ENCODE results near the gene RERE. TPM values are rescaled to one million over a fixed set of nuclear protein-coding genes. Genes with fewer than 3 reads are reported as not detected.
"Not testable (repeated sequence)": the region's sequence is repeated elsewhere in the genome, so short reads cannot be mapped to it uniquely, and the experiment has no call there.

RERE gene
- total RNA-seq, 1 donor: 55.0 TPM

DNA sequence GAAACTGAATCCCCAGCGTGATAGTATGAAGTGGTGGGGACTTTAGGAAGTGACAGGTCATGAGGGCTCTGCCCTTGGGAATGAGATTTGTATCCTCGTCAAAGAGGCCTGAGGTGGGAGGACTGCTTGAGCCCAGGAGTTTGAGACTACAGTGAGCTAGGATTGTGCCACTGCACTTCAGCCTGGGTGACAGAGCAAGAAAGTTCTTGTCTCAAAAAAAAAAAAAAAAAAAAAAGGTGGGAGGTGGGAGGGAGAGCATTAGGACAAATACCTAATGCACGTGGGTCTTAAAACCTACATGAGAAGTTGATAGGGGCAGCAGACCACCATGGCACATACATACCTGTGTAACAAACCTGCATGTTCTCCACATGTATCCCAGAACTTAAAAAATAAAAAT lies 24.0 kb upstream of the RERE start:
- Histone ChIP-seq H3K27ac (ENCODE audit: low read depth, low read length) (no peak overlapping the region), H3K79me2 (ENCODE audit: insufficient read depth, low read length) (no peaks in the 10 kb centered on the region), H3K4me1 (ENCODE audit: insufficient read depth, low read length) (no peaks in the 10 kb centered on the region), H3K36me3 (ENCODE audit: insufficient read depth, low read length) (no peaks in the 10 kb centered on the region), H2AFZ (ENCODE audit: low read length) (no peak overlapping the region), H3K27me3 (ENCODE audit: insufficient read depth, low read length) (peaks cover 13% of the 10 kb centered on the region), H4K20me1 (ENCODE audit: insufficient read depth, low read length) (no peaks in the 10 kb centered on the region), H3K4me3 (ENCODE audit: insufficient read depth, low read length) (no peak overlapping the region), H3K9me3 (ENCODE audit: low read depth, low read length) (peaks cover 3% of the 10 kb centered on the region), H3K4me2 (ENCODE audit: insufficient read depth, low read length) (no peak overlapping the region)
- TF ChIP-seq, protein P1, sequence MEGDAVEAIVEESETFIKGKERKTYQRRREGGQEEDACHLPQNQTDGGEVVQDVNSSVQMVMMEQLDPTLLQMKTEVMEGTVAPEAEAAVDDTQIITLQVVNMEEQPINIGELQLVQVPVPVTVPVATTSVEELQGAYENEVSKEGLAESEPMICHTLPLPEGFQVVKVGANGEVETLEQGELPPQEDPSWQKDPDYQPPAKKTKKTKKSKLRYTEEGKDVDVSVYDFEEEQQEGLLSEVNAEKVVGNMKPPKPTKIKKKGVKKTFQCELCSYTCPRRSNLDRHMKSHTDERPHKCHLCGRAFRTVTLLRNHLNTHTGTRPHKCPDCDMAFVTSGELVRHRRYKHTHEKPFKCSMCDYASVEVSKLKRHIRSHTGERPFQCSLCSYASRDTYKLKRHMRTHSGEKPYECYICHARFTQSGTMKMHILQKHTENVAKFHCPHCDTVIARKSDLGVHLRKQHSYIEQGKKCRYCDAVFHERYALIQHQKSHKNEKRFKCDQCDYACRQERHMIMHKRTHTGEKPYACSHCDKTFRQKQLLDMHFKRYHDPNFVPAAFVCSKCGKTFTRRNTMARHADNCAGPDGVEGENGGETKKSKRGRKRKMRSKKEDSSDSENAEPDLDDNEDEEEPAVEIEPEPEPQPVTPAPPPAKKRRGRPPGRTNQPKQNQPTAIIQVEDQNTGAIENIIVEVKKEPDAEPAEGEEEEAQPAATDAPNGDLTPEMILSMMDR (IDR thresholded peaks at IDR 0.05; ENCODE audit: extremely low read depth, low read depth, low read length): no peak
- DNase-seq (ENCODE audit: insufficient read length, low spot score, missing footprints): no peak

DNA sequence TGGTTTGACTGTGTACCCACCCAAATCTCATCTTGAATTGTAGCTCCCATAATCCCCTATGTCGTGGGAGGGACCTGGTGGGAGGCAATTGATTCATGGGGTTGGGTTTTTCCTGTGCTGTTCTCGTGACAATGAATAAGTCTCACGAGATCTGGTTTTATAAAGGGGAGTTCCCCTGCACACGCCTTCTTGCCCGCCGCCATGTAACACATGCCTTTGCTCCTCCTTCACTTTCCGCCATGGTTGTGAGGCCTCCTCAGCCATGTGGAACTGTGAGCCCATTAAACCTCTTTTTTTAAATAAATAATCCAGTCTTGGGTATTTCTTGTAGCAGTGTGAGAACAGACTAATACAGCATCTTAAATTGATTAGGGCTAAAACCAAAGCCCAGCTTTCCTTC lies 22.6 kb upstream of the RERE start:
- Histone ChIP-seq H3K27me3 (ENCODE audit: insufficient read depth, low read length) (peaks cover 5% of the 10 kb centered on the region), H3K4me2 (ENCODE audit: insufficient read depth, low read length) (no peak overlapping the region), H3K4me1 (ENCODE audit: insufficient read depth, low read length) (no peaks in the 10 kb centered on the region), H3K4me3 (ENCODE audit: insufficient read depth, low read length) (no peak overlapping the region), H2AFZ (ENCODE audit: low read length) (no peak overlapping the region), H3K27ac (ENCODE audit: low read depth, low read length) (no peak overlapping the region), H3K79me2 (ENCODE audit: insufficient read depth, low read length) (no peaks in the 10 kb centered on the region), H4K20me1 (ENCODE audit: insufficient read depth, low read length) (no peaks in the 10 kb centered on the region), H3K9me3 (ENCODE audit: low read depth, low read length) (peaks cover 3% of the 10 kb centered on the region), H3K36me3 (ENCODE audit: insufficient read depth, low read length) (no peaks in the 10 kb centered on the region)
- DNase-seq (ENCODE audit: insufficient read length, low spot score, missing footprints): no peak
- TF ChIP-seq, protein P1 (IDR thresholded peaks at IDR 0.05; ENCODE audit: extremely low read depth, low read depth, low read length): no peak

DNA sequence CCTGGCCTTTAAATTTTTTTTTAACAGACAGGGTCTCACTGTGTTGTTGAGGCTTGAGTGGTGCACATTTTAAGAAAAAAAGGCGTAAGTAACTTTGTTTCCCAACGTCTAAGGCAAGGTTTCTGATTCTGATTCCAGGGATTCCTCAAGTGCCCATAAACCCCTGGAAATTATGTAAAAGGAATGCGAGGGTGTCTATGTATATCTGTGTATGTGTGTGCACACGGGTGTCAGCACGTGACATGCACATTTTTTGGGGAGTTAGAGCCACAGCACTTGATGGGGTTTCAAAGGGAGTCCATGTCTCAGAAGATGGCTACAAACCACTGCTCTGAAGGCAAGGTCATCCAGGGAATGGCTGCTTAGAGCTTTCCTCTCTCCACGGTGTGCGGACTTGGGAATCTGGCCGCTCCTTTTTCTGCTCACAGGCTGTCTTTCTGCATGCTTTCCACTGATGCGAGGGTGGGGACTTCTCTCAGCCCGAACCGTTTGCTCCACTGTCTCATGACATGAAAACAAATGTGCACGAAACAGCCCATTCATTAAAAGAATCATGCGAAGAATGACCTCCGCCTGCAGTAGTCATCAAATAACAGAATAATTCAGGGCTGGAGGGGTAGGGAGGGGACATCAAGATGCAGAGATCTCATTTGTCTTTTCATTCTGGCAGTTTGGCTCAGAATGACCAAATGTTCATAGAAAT lies 18.7 kb upstream of the RERE start:
- Histone ChIP-seq H3K4me3 (ENCODE audit: insufficient read depth, low read length) (no peak overlapping the region), H3K4me2 (ENCODE audit: insufficient read depth, low read length) (no peak overlapping the region), H3K9me3 (ENCODE audit: low read depth, low read length) (no peaks in the 10 kb centered on the region), H3K79me2 (ENCODE audit: insufficient read depth, low read length) (no peaks in the 10 kb centered on the region), H3K27me3 (ENCODE audit: insufficient read depth, low read length) (peaks cover 4% of the 10 kb centered on the region), H3K27ac (ENCODE audit: low read depth, low read length) (no peak overlapping the region), H3K4me1 (ENCODE audit: insufficient read depth, low read length) (no peaks in the 10 kb centered on the region), H4K20me1 (ENCODE audit: insufficient read depth, low read length) (no peaks in the 10 kb centered on the region), H2AFZ (ENCODE audit: low read length) (no peak overlapping the region), H3K36me3 (ENCODE audit: insufficient read depth, low read length) (no peaks in the 10 kb centered on the region)
- TF ChIP-seq, protein P1 (IDR thresholded peaks at IDR 0.05; ENCODE audit: extremely low read depth, low read depth, low read length): no peak
- DNase-seq (ENCODE audit: insufficient read length, low spot score, missing footprints): no peak

DNA sequence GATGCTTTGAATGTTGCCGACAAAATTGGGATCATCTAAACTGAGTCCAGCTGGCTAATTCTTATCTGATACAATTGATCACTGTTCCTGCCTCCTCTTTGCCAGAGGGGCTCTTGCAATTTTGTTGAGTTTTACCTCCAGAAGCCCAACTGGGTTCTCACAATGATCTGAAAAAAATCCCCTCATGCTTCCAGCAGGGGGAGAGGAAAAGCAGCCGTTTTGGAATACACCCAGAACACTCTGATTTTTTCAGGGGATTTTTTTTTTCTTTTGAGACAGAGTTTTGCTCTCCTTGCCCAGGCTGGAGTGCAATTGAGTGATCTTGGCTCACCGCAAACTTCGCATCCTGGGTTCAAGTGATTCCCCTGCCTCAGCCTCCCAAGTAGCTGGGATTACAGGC lies 13.9 kb upstream of the RERE start:
- no peak for DNase-seq (ENCODE audit: insufficient read length, low spot score, missing footprints)
- H4K20me1 ChIP-seq (ENCODE audit: insufficient read depth, low read length): no peaks in the 10 kb centered on the region
- peaks cover under 1% of the 10 kb centered on the region for H3K4me1 ChIP-seq (ENCODE audit: insufficient read depth, low read length)
- no peak overlapping the region for H2AFZ ChIP-seq (ENCODE audit: low read length)
- H3K4me2 ChIP-seq (ENCODE audit: insufficient read depth, low read length): no peak overlapping the region
- no peaks in the 10 kb centered on the region for H3K9me3 ChIP-seq (ENCODE audit: low read depth, low read length)
- H3K27me3 ChIP-seq (ENCODE audit: insufficient read depth, low read length): peaks cover 3% of the 10 kb centered on the region
- no peak overlapping the region for H3K27ac ChIP-seq (ENCODE audit: low read depth, low read length)
- H3K4me3 ChIP-seq (ENCODE audit: insufficient read depth, low read length): no peak overlapping the region
- TF ChIP-seq, protein P1 (IDR thresholded peaks at IDR 0.05; ENCODE audit: extremely low read depth, low read depth, low read length): peak; percentile 41
- H3K79me2 ChIP-seq (ENCODE audit: insufficient read depth, low read length): no peaks in the 10 kb centered on the region
- H3K36me3 ChIP-seq (ENCODE audit: insufficient read depth, low read length): no peaks in the 10 kb centered on the region

DNA sequence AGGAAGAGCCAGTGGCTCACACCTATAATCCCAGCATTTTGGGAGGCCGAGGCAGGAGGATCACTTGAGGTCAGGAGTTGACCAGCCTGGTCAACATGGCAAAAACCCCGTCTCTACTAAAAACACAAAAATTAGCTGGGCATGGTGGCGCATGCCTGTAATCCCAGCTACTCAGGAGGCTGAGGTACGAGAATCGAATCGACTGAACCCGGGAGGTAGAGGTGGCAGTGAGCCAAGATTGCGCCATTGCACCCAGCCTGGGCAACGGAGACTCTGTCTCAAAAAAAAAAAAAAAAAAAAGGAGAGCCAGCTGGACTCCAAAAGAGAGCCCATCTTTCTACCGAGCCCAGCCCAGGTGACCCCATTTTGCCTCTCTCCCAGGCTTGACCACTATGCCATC lies 13.3 kb upstream of the RERE start:
- not testable (repeated sequence) for H3K27me3 ChIP-seq (ENCODE audit: insufficient read depth, low read length); H2AFZ ChIP-seq (ENCODE audit: low read length); H3K36me3 ChIP-seq (ENCODE audit: insufficient read depth, low read length); H3K4me2 ChIP-seq (ENCODE audit: insufficient read depth, low read length); DNase-seq (ENCODE audit: insufficient read length, low spot score, missing footprints); H3K27ac ChIP-seq (ENCODE audit: low read depth, low read length); H3K4me1 ChIP-seq (ENCODE audit: insufficient read depth, low read length); H3K79me2 ChIP-seq (ENCODE audit: insufficient read depth, low read length); H4K20me1 ChIP-seq (ENCODE audit: insufficient read depth, low read length); H3K4me3 ChIP-seq (ENCODE audit: insufficient read depth, low read length); H3K9me3 ChIP-seq (ENCODE audit: low read depth, low read length)

Measured in osteoblast (primary cell).